H1 (cell line): ENCODE results near the gene ETS1. TPM values are rescaled to one million over a fixed set of nuclear protein-coding genes. Genes with fewer than 3 reads are reported as not detected.

ENCODE experiments used
- ATF2 ChIP-seq: IDR thresholded peaks from 2 replicates; pipeline ENCODE4 v1.6.1; 2012; ENCODE audit warnings: low read length, inconsistent platforms
- BCL11A ChIP-seq, 2 experiments: IDR thresholded peaks; one replicate each; pipeline ENCODE4 v1.6.1; 2011; ENCODE audit warnings: low read depth in 2 of 2, low read length in 2 of 2, mild to moderate bottlenecking in 2 of 2
- CBX8 ChIP-seq: fragments of 300-800, 300-1000 bp; sonication (generic); IDR thresholded peaks from 2 replicates; pipeline ENCODE4 v1.7.1; 2016; ENCODE audit warnings: low read depth, low read length, borderline replicate concordance
- CHD2 ChIP-seq: IDR thresholded peaks from 2 replicates; pipeline ENCODE4 v1.6.1; 2012; ENCODE audit warnings: low read length, improper control_type of control experiment
- CHD7 ChIP-seq: fragments of 300-600 bp; sonication (generic); IDR thresholded peaks from 2 replicates; pipeline ENCODE4 v1.7.1; 2012; ENCODE audit warnings: low read length, moderate library complexity, mild to moderate bottlenecking, inconsistent platforms; ENCODE audit not compliant: insufficient replicate concordance
- JUND ChIP-seq: IDR thresholded peaks from 2 replicates; pipeline ENCODE4 v1.6.1; 2011; ENCODE audit warnings: mild to moderate bottlenecking, improper control_type of control experiment, low read length
- NANOG ChIP-seq: IDR thresholded peaks from 2 replicates; pipeline ENCODE4 v1.6.1; 2011; ENCODE audit warnings: low read length, low read depth, mild to moderate bottlenecking, inconsistent platforms; ENCODE audit not compliant: insufficient read depth, poor library complexity, severe bottlenecking
- RFX5 ChIP-seq: IDR thresholded peaks from 2 replicates; pipeline ENCODE4 v1.6.1; 2011; ENCODE audit warnings: low read depth, low read length, improper control_type of control experiment, borderline replicate concordance
- TAF7 ChIP-seq: optimal IDR thresholded peaks from 2 replicates; pipeline ENCODE3; 2011; ENCODE audit warnings: low read depth, mild to moderate bottlenecking, inconsistent platforms, low read length, moderate library complexity, borderline replicate concordance
- YY1 ChIP-seq: IDR thresholded peaks from 2 replicates; pipeline ENCODE4 v1.6.1; 2011; ENCODE audit warnings: low read depth, mild to moderate bottlenecking, low read length
- polyA plus RNA-seq, 7 experiments: library from polyadenylated mRNA; depleted of rRNA in 3 of 7; stranded (reverse) in 5 of 7; unstranded in 2 of 7; fragments of >200 nt in 5 of 7; fragments of 200-250 nt in 2 of 7; gene quantifications; 1 replicate in 5 of 7; 2 replicates in 1 of 7; 4 replicates in 1 of 7; pipeline versions ENCODE4 v1.2.1 to v1.2.3, GENCODE V29; 2011 to 2013; ENCODE audit warnings: missing spikeins in 2 of 7, mixed read lengths in 2 of 7
- total RNA-seq: library from RNA; stranded (reverse); fragmentation: NEBNext Ultra II Directional; extraction: Animal tissue kit (Norgen Biotek cat#: 25700); gene quantifications from 2 replicates; pipeline ENCODE4 v1.2.1, GENCODE V29; 2021

ETS1 gene
- total and polyA plus RNA-seq, 2 of the 8 experiments (the other 6 are each of a cell fraction or from before 2014, with no cell fraction given), result 10.0 to 35.3 TPM

GRCh38 chr11:128527046-128527445, 60.3 kb downstream of the ETS1 start (continued):
- no peak for TF ChIP-seq CHD7
- TF ChIP-seq JUND, result no peak
- no peak for TF ChIP-seq RFX5
- TF ChIP-seq ATF2, result no peak
- no peak for TF ChIP-seq TAF7
- TF ChIP-seq YY1, result no peak
- TF ChIP-seq NANOG, result no peak
- TF ChIP-seq CBX8, result no peak
- no peak for TF ChIP-seq BCL11A (IDR thresholded peaks at IDR 0.05; ENCODE audit: low read depth in 2 of 2, low read length in 2 of 2)
- TF ChIP-seq CHD2, result no peak
